Suprapubic skin (tissue), 3 donors: Measurements from ENCODE around the gene SLC4A7.

Experiments used
- POLR2A ChIP-seq, 2 donors: fragments of 450-650 bp; IDR thresholded peaks; one replicate each; pipeline ENCODE4 v1.6.1; 2017; ENCODE audit warnings: antibody characterized with exemption in 2 of 2, mild to moderate bottlenecking in 2 of 2, moderate library complexity in 2 of 2
- TF ChIP-seq, protein P1 (sequence below), 2 donors: fragments of 200-600 bp in 1 of 2; fragments of 450-650 bp in 1 of 2; sonication (generic) in 1 of 2; IDR thresholded peaks; one replicate each; pipeline ENCODE4 v1.5.1; 2016 to 2019; ENCODE audit warnings: antibody characterized with exemption in 2 of 2, mild to moderate bottlenecking in 1 of 2, moderate library complexity in 1 of 2

DNA sequence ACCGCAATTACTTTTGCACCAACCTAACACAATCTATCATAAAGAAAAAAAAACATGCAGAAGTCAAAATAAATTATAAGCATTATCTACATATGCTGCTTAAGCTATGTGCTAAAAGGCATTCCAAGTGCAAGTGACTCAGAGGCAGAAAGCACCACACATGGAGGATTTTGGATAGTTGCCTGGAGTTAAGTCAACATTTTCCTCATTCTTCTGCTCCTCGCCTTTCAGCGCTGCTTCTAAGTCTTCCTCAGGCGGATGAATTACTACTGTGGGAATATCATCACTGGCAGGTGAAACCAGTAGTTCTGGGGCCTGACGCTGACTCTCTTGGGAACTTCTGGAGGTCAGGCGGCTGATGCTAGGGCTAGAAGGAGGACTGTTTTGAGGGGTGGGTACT is 53.1 kb downstream of the SLC4A7 start:
- TF ChIP-seq POLR2A (IDR thresholded peaks at IDR 0.05), result no peak
- TF ChIP-seq, protein P1, sequence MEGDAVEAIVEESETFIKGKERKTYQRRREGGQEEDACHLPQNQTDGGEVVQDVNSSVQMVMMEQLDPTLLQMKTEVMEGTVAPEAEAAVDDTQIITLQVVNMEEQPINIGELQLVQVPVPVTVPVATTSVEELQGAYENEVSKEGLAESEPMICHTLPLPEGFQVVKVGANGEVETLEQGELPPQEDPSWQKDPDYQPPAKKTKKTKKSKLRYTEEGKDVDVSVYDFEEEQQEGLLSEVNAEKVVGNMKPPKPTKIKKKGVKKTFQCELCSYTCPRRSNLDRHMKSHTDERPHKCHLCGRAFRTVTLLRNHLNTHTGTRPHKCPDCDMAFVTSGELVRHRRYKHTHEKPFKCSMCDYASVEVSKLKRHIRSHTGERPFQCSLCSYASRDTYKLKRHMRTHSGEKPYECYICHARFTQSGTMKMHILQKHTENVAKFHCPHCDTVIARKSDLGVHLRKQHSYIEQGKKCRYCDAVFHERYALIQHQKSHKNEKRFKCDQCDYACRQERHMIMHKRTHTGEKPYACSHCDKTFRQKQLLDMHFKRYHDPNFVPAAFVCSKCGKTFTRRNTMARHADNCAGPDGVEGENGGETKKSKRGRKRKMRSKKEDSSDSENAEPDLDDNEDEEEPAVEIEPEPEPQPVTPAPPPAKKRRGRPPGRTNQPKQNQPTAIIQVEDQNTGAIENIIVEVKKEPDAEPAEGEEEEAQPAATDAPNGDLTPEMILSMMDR (IDR thresholded peaks at IDR 0.05), result no peak
